Measurements from ENCODE around the gene GORASP2. TPM values are rescaled to one million over a fixed set of nuclear protein-coding genes. Genes with fewer than 3 reads are reported as not detected.

Gene GORASP2
- total and polyA plus RNA-seq, 2 of the 8 experiments (the other 6 are each of a cell fraction or from before 2014, with no cell fraction given), result 86.8 to 214 TPM

DNA sequence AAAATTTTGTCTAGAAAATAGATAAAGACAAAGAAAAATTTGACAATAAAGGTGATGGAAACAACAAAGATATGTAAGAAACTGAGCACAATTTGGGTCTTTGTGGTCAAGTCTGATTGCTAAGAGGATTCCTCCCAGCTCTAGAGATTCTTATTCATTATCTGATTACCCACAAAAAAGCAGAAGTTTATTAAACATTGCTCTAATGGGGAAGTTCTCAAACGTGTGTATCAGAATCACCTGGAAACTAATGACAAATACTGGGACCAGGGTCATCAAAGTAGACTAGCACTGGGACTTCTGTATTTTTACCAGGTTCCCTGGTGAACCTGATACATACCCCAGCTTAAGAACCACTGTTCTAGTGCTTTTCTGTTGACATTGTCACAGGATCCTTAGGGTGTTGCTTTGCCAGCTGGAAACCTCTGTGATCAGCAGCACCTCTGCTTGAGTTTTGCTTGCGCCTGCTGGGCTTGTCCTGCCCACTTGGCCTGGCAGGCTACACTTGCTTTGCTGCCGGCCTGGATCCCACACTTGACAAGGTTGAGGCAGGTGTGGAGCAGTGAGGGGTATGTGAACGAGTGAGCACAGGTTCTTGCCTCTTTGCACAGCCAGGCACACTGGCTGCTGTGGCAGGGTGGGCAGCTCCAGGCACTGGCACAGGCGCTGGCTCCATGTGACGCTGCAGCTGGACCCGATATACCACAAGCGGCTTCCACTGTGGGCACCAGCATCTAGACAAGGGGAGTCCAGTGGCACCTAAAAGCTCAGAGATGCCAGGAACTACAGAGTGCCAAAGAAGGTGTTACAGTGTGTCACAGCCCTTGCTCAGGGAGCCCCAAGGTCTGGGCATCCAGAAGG is 6.2 kb upstream of the GORASP2 start:
- Histone ChIP-seq H3K4me3 (ENCODE audit: extremely low read depth in 1 of 4, insufficient read depth in 2 of 4, low read depth in 3 of 4, low read length in 4 of 4) (no peak overlapping the region), H2BK15ac (ENCODE audit: low read length) (no peak overlapping the region), H3K4me1 (replicated peaks in 1 of 4; ENCODE audit: control insufficient read depth in 3 of 4, insufficient read depth in 4 of 4, low read length in 3 of 4) (peaks cover 0 to 8% (median 4%) of the 10 kb centered on the region in 4 experiments; a peak in 4 of 7 replicates), H4K8ac (ENCODE audit: extremely low read depth, insufficient read depth, low read length) (no peak overlapping the region), H3K36me3 (ENCODE audit: control insufficient read depth in 2 of 4, insufficient read depth in 4 of 4, low read length in 3 of 4) (no peaks in the 10 kb centered on the region), H3K23me2 (ENCODE audit: low read depth, low read length) (no peaks in the 10 kb centered on the region), H2BK12ac (ENCODE audit: low read depth, low read length) (no peak overlapping the region), H2BK120ac (replicated peaks; ENCODE audit: low read depth, low read length) (peak overlapping the region; percentile 57), H3K79me2 (ENCODE audit: control insufficient read depth in 1 of 2, insufficient read depth in 2 of 2, low read length in 2 of 2) (no peaks in the 10 kb centered on the region), H3K9ac (replicated peaks in 1 of 4; ENCODE audit: extremely low read depth in 1 of 4, low read depth in 3 of 4, low read length in 3 of 4) (no peak overlapping the region), H2AFZ (ENCODE audit: low read length) (no peak overlapping the region), H2BK20ac (ENCODE audit: low read length) (no peak overlapping the region), H2AK5ac (ENCODE audit: low read depth, low read length) (no peak overlapping the region), H4K20me1 (replicated peaks in 1 of 2; ENCODE audit: control insufficient read depth in 1 of 2, insufficient read depth in 2 of 2, low read length in 2 of 2) (no peaks in the 10 kb centered on the region), H3K9me3 (ENCODE audit: insufficient read depth in 2 of 2, low read depth in 1 of 2, low read length in 1 of 2) (peaks cover 8 to 9% of the 10 kb centered on the region in 2 experiments; a peak in 3 of 4 replicates), H4K5ac (ENCODE audit: insufficient read length, low read depth, low read length) (no peak overlapping the region), H3K18ac (ENCODE audit: extremely low read depth, low read length) (no peak overlapping the region), H3K27me3 (replicated peaks in 1 of 4; ENCODE audit: control insufficient read depth in 3 of 4, extremely low read depth in 1 of 4, insufficient read depth in 3 of 4, low read length in 3 of 4) (no peaks in the 10 kb centered on the region), H3K4ac (replicated peaks; ENCODE audit: insufficient read length, low read depth, low read length) (no peak overlapping the region), H3K4me2 (ENCODE audit: insufficient read depth in 1 of 2, low read depth in 2 of 2, low read length in 2 of 2) (no peak overlapping the region), H3K14ac (ENCODE audit: insufficient read length) (no peak overlapping the region), H2BK5ac (ENCODE audit: low read depth, low read length) (no peak overlapping the region), H3K56ac (replicated peaks; ENCODE audit: insufficient read length, low read depth, low read length) (no peak overlapping the region), H3K27ac (ENCODE audit: low read depth, low read length) (no peak overlapping the region), H3K23ac (ENCODE audit: insufficient read length) (no peak overlapping the region), H4K91ac (replicated peaks; ENCODE audit: insufficient read length, low read length) (no peak overlapping the region), H3K79me1 (ENCODE audit: low read depth, low read length) (no peaks in the 10 kb centered on the region)
- ChIA-PET POLR2A (ENCODE audit: partially characterized antibody) (interaction anchor here (0.9 kb wide), 1 partner anchor 23 kb away, joined by 3 read pairs; no protein-coding TSS in a partner anchor), CTCF (ENCODE audit: partially characterized antibody) (interaction anchor here (0.7 to 1.7 kb wide), 6 partner anchors 8 to 562 kb away, joined by 3 to 4 read pairs (median 3); no protein-coding TSS in a partner anchor)
- DNase-seq (ENCODE audit: low read depth in 1 of 2, low spot score in 2 of 2), result no peak
- WGBS, 2 experiments (ENCODE audit: extremely low coverage in 1 of 2, insufficient coverage in 1 of 2, insufficient read length in 1 of 2, insufficient replicate concordance in 2 of 2, low coverage in 1 of 2, low lambda C conversion rate in 2 of 2, missing lambda C conversion rate in 1 of 2), result 93% methylated on average over 8 of the region's 8 CpGs; no CpG with 5 or more reads in 1 of the 2 experiments
- no peak for FAIRE-seq
- TF ChIP-seq SIX5 (IDR thresholded peaks at IDR 0.05; ENCODE audit: low read depth, low read length), result no peak
- no peak for TF ChIP-seq GABPA (IDR thresholded peaks at IDR 0.05; ENCODE audit: borderline replicate concordance, insufficient read depth, low read length)
- TF ChIP-seq JUND (IDR thresholded peaks at IDR 0.05; ENCODE audit: low read length), result no peak
- no peak for TF ChIP-seq NRF1 (IDR thresholded peaks at IDR 0.05; ENCODE audit: low read depth, low read length)
- TF ChIP-seq CHD1 (IDR thresholded peaks at IDR 0.05; ENCODE audit: low read depth, low read length), result no peak
- no peak for TF ChIP-seq TCF12 (IDR thresholded peaks at IDR 0.05; ENCODE audit: low read depth, low read length)
- no peak for TF ChIP-seq KDM5A (IDR thresholded peaks at IDR 0.05; ENCODE audit: low read length)
- no peak for TF ChIP-seq CHD2 (IDR thresholded peaks at IDR 0.05; ENCODE audit: low read length)
- TF ChIP-seq KDM1A (IDR thresholded peaks at IDR 0.05; ENCODE audit: borderline replicate concordance, low read length), result no peak
- no peak for TF ChIP-seq HDAC6 (IDR thresholded peaks at IDR 0.05; ENCODE audit: low read depth, low read length)

Measured in H1 (cell line).